ENCODE data around the gene CPA5.

CPA5 gene

DNA sequence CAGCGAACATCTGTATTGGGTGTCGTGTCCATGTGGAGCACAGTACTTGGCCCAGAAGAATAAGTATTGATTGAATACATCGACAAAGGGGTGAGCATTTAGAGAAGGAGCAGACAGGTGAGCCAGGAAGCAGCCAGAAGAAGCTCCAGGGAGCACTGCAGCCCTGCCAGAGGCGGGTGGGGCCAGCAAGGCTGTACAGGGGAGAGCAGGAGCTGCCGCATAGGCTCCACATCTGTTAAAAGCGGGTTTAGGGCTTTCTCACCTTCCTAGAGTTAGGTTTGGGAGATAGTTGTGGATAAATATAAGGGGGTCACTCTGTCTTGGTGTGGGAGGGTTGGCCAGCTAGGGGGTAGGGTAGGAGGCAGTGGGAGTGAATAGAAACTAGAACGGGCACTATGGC lies 34.4 kb downstream of the CPA5 start:
- no peak for DNase-seq (ENCODE audit: low read depth, low spot score)

DNA sequence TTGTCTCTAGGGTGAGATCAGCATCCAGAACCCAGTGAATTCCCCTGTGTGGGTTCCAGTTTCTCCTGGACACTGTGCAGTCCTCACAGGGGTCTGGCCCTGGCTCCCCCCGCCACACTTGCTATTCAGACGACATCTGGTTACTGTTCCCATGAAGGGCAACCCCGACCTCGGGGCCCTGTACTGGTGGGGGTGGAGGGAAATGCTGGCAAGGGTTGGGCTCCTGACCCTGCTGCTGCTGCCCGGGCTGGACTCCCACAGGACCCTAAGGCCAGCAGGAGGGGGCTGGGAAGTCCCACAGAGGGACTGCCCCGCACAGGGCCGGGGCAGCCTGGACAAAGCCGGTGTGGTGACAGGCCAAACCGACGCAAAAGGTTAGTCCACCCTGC lies 34.9 kb downstream of the CPA5 start:
- DNase-seq (ENCODE audit: low read depth, low spot score): no peak

DNA sequence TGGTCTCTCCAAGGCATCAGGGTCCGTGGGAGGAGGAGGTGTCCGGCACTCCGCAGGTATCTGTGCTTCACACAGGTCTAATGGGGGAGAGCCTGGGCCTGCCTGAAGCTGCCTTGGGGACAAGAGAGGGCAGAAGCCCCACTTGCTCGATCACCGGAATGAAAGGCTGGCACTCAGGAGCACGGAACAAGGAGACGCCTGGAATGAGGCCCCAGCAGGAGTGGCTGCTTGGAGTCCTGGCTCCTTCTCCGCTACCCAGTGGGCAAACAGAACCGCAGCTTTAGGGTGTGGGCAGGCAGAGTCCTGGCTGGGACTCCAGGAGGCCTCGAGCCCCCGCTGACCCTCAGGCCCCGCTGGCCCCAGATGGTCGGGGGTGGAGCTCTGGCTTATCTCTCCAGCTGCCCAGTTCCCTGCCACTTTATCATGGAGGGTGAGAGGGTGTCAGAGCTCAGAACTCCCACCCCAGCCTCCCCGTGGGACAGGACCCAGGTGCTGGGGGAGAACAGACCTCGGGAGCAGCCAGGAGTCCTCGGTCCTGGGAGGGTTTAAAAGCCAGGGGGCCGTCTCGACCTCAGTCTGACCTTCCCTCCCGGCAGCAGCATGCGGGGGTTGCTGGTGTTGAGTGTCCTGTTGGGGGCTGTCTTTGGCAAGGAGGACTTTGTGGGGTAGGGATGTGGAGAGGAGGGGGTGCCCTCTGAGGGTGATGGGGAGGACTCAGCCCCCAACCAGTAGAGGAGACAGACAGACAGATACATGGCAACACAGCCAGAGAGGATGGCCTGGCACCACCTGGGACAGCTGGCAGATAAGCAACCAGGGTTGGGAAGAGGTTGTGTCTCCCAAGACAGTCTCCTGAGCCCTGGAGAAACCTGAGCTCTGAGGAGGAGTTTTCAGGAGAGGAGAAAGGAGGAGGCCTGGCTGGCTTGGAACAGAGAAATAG lies 35.6 kb downstream of the CPA5 start, which contains the start of gene CPA1:
Gene CPA1, plus strand, starts transcription at position 574 of the 940 bp plus-strand sequence. Its CDS starts 27 bp downstream, at position 601.
- DNase-seq (ENCODE audit: low read depth, low spot score): no peak

DNA sequence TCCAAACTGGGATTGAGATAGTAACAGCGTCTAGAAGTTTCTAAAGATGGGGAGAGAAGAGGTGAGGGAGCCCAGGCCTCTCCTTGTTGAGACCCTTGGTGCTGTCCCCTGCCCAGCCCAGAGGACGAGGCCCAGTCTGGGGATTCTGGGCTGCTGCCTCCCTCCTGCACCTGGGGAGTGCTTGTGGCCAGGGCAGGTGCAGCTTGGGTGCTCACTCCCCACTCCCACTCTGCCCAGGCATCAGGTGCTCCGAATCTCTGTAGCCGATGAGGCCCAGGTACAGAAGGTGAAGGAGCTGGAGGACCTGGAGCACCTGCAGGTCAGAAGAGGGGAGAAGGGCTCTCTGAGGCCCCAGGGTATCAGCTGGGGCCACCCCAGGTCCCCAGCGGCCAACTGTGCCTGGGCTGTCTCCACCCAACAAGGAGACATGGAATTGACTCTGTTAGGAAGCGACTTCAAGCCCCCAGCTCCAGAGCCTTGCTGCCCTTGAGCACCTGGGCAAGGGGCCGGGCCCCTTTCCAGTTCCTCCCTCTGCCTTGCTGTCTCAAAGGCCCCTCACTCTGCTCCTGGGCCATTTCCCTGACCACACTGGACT lies 36.3 kb downstream of the CPA5 start:
- DNase-seq (ENCODE audit: low read depth, low spot score): no peak

DNA sequence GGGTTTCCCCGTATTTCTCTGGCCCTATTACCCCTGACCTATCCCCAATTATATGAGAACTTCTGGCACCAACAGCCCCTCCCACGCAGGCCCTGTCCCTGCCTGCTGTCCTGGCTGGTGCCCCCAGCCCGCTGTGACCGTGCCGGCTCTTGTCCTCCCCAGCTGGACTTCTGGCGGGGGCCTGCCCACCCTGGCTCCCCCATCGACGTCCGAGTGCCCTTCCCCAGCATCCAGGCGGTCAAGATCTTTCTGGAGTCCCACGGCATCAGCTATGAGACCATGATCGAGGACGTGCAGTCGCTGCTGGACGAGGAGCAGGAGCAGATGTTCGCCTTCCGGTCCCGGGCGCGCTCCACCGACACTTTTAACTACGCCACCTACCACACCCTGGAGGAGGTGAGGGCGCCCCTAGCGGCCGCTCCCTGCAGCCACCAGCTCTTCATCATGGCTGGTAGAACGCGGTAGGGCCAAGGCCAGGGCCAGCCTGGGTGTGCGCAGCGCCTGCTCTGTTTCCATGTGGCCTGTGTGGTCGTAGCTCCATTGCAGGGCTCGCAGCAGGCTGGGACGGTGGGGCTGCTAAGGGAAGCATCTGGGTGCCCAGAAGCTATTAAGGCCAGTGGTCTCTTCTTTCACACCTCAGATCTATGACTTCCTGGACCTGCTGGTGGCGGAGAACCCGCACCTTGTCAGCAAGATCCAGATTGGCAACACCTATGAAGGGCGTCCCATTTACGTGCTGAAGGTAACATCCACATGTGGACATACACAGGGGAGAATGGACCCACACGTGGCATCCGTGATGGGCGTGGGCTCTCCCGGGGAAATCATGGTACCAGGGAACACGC lies 37.1 kb downstream of the CPA5 start:
- no peak for DNase-seq (ENCODE audit: low read depth, low spot score)

DNA sequence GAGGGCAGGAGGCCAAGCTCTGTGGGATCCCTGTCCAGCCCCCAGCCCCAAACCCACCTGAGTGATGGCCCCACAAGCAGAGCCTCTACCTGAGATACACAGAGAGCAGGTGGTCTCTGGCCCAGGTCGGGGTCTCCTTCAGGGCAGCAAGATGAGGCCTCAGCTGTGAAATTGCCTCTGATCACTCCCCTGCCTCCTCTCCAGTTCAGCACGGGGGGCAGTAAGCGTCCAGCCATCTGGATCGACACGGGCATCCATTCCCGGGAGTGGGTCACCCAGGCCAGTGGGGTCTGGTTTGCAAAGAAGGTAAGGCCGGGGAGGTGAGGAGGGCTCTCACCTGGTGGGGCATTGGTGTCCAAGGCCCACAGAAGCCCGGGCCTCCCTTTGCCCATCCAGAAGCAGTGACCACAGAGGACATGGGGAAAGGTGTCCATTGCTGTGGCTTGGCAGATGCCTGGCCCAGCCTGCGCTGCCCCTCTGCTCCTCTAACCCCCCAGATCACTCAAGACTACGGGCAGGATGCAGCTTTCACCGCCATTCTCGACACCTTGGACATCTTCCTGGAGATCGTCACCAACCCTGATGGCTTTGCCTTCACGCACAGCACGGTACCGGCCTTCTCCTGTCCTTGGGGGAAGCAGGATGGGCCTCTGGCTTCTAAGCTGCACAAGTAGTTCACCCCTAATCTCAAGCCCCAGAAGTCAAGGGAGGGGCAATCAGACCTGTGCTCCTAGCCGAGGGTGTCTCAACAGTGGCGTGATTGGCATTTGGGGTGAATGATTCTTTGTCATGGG lies 38.8 kb downstream of the CPA5 start:
- no peak for DNase-seq (ENCODE audit: low read depth, low spot score)

DNA sequence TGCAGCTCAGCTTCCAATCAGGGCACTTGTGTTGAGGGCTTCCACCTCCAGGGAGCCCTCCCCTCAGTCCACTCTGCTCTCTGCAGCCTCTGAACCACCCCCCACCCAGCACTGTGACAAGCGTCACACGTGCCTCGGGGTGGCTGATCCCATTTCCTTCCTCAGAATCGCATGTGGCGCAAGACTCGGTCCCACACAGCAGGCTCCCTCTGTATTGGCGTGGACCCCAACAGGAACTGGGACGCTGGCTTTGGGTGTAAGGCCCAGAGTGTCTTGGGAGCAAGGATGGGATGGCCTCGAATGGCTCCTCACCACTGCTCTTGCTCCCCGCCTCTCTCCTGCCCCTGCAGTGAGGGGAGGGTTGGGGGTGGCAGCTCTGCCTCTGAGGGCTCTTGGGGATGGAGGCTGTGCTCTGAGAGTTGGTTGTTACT lies 39.8 kb downstream of the CPA5 start:
- no peak for DNase-seq (ENCODE audit: low read depth, low spot score)

DNA sequence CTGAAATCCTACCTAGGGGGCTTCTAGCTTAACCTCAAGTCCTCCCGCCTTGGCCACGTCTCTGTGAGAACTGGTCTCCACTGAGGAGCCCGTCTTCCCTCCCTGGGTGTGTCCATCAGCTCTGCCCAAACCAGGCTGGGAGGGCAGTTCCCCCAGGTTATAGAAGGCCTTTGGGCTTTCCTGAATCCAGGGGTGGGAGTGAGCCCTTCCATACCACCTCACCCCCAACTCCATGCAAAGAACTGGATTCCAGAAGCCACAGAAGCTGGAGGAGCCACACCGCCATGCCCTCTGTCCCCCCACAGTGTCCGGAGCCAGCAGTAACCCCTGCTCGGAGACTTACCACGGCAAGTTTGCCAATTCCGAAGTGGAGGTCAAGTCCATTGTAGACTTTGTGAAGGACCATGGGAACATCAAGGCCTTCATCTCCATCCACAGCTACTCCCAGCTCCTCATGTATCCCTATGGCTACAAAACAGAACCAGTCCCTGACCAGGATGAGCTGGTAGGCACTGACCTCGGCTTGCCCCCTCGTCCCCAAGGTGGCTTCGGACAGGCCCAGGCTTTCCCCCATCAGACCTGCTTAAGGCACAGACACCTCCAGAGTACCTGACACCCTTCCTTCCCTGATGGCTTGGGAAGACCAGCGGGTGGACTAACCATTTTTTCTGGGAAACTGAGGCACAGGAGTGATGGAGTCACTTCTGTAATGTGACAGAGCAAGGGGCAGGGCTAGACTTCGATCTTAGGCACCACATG lies 40.4 kb downstream of the CPA5 start:
- no peak for DNase-seq (ENCODE audit: low read depth, low spot score)

DNA sequence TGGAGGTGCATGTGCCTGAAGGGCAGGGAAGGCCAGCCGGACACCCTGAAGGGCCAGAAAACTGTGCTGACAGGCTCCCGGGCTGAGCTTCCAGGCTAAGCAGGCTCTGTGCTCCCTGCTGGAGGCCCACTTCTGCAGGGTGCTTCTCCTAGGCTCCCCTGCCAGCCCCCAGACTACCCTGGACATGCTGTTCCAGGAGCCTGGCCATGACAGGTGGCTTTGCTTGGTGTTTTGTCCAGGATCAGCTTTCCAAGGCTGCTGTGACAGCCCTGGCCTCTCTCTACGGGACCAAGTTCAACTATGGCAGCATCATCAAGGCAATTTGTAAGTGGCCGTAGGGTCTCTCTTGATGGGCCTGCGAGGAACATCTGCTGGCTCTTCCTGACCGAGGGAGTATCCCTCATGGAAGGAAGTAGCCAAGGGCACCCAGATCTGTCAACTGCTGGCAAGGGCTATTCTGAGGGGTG lies 41.0 kb downstream of the CPA5 start:
- DNase-seq (ENCODE audit: low read depth, low spot score): no peak

DNA sequence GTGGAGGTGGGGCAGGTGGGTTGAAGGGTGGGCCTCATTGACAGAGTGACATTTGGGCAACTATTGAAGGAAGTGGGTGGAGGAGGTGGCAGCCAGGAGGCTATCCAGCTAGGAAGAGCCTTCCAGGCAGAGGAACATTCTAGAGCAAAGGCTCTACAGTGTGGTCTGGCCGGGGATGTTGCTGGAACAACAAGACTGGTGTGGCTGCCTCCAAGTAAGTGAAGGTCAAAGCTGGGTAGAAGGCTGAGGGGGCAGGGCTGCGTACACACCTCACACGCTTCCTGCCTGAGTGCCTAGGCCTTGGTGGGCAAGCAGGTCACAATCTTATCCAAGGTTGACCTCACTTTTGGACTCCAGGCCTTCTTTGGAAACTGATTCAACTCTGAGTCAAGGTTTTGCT lies 42.3 kb downstream of the CPA5 start:
- DNase-seq (ENCODE audit: low read depth, low spot score): no peak

DNA sequence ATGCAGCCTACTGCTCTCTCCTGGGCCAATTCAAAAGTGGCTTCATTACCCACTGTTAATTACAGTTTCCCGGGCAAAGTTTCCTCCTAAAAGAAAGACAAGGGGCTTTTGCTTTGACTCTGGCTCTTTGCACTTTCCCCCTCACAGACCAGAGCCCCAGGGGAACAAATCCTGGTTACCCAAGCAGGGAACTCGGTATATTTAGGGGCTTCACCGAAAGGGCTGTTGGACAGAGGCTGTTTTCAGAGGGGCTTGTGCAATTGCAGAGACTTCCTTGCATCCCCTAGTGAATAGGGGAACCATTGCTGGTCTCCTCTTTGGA lies 42.7 kb downstream of the CPA5 start:
- no peak for DNase-seq (ENCODE audit: low read depth, low spot score)

DNA sequence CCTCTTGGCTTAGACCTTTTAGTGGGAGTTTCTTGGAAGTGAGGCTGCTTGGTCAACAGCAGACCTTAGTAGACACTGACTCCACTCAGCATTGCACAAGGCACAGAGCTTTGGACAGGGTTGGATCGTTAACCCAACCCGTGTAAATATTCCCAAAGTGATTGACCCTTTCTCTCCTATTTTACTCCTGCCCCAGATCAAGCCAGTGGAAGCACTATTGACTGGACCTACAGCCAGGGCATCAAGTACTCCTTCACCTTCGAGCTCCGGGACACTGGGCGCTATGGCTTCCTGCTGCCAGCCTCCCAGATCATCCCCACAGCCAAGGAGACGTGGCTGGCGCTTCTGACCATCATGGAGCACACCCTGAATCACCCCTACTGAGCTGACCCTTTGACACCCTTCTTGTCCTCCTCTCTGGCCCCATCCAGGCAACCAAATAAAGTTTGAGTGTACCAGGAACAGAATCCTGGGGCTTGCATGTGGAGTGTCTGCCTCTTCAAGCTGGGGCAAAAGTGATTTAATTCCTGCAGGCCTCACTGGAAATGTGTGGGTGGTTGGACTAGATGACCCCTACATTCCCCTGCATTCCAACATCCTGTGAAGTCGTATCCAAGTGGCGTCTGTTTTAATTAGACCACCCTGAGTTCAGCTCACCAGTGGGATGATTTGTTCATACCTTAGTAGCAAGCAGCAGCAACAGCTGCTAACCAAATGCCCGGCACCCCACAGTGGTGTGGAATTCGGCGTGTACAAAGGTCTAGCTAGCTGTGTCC lies 43.2 kb downstream of the CPA5 start:
- DNase-seq (ENCODE audit: low read depth, low spot score): no peak

DNA sequence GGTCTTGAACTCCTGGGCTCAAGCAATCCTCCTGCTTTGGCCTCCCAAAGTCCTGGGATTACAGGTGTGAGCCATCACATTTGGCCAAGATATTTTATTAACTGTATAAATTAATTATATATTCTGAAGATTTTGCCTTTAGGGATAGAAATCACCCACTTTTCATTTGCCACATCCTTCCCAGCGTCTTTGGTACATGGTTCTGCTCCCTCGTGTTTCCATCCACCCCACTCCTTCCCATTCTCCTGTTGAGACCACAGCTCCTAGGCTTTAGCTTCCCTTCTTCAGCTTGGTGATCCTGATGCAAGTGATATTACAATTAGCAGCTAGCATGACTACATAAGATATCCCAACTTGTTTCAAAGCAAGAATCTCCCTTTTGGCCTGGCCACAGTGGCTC lies 44.1 kb downstream of the CPA5 start:
- no peak for DNase-seq (ENCODE audit: low read depth, low spot score)

DNA sequence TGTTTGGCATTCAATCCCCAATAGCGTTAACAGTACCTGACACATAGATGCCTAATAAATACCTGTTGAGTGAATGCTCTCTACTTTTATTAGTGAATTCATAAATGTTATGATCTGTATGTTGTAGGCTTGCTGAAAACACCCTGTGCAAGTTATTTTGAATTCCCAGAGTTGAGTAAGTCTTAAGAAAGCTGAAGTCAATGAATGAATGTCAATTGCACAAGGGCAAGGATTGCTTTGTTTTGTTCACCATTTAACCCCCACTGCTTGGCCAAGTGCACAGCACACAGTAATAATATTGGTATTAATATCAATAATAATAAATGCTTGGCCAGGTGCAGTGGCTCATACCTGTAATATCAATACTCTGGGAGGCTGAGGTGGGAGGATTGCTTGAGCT lies 45.9 kb downstream of the CPA5 start:
- DNase-seq (ENCODE audit: low read depth, low spot score): no peak

DNA sequence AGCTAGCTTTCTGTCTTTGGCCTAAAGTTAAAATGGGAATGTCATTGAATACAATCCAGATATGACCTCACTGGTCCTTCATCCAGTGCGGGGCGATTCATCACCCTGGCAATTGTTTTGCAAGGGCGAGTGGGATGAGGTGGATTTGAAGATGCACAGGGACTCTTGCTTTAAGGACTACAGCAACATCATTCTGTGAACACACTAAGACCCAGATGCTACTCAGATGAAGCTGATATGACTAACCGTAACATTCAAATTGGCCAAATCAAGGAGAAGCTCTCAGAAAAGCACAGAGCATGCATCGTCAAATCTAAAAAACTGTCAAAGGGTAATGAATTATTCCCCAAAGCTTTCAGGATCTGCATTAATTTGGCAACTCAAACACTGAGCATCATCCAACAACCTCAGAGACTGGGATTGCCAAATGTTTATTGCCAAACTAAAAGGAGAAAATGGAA lies 48.5 kb downstream of the CPA5 start:
- DNase-seq (ENCODE audit: low read depth, low spot score): no peak

DNA sequence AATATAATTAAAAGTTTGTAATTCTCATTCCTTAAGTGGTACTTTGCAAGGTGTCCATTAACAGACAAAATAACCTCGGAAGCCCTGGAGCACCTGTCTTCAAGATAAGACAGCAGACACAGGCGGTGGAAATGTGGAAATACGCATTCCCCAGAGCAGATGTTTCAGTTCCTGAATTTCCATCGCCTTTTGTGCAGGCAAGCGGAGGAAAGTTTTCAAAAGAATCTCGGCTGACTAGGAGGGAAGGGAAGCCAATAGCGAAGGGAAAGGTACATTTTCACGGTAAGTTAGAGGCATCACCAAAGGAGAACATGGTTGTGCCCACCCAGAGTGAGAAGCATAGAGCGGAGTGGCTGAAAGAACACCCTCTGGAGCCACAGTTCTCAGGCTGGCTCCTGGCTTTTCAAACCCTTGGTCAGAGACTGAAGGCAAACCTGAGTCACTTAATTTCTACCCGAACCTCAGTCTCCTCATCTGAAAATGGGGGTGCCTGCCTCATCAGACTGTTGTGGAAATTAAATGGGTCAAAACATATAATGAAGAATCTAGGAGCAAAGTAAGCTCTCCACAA lies 49.3 kb downstream of the CPA5 start:
- no peak for DNase-seq (ENCODE audit: low read depth, low spot score)

DNA sequence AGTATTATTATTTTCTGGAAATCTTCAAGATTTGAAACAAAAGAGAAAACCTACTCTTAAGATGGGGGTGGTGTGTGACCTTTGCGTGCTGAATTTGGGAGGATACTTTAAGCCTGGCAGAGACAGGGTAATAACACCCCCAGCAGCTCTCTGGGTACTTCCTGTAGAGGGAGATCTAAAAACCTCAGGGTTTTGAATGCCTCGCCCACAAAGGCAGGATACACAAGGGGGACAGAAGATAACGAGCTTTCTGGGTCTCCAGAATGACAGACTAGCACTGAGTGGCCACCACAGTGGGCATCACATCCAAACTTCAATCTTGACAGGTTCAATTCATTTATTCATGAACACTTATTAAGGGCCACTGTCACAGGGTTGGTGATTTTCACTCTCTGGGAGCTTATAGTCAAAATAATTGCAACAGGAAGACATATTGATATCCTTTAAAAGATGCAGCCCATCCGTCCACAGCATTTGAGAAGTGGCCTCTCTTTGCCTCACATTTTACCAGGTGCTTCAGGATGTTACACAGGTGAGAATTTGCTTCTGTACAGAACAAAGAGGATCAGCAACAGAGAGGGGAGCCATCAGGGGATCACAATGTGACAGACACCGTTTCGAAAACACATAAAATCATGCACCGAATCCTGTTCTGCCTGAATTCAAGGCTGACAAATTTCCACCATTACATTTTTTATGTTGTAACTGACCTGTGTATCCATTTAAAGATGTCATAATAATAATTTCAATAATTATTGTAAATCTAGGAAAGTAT lies 50.0 kb downstream of the CPA5 start:
- DNase-seq (ENCODE audit: low read depth, low spot score): no peak

DNA sequence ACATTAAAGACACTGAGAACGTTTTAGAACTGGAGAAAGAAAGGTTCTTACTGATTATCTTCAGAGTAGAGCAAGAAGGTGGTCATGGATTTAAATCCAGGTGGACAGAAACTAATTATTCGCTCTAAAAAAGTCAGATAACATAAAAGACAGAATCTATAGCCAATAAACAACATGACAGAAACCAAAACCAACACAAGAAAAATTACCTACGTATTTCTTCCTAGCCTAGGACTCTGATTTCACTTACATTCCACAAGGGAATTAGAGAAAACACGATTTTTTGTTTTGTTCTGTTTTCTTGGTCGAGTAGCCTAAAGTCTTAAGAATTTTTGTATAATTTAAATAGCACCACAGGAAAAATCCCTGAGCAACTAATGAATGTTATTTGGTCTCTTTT lies 50.8 kb downstream of the CPA5 start:
- DNase-seq (ENCODE audit: low read depth, low spot score): no peak

DNA sequence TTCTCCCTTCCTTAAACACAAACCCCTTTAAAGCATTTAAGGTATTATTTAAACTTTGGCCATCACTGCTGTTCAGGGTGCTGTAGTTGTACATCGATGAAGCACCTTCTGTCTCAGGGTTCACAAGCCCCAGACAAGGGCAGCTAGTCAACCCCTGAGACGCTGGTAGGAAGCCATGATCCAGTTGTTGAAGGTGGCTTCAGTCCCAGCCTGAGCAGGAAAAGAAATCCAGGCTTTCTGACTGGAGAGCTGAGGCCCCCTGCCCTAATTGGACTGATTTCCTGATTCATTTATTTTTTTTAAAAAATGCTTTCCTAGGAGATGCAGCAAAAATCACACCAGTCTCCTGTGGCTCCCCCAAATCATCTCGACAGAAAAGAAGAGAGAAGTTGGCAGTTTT lies 51.5 kb downstream of the CPA5 start:
- DNase-seq (ENCODE audit: low read depth, low spot score): no peak

Measured in activated naive CD8-positive, alpha-beta T cell treated with anti-CD3 and anti-CD28 coated beads, Interleukin-2, amount 50 U/mL, for 16 hours (primary cell).